Measurements from ENCODE around the gene NCEH1. TPM values are rescaled to one million over a fixed set of nuclear protein-coding genes. Genes with fewer than 3 reads are reported as not detected.

The NCEH1 gene
- total RNA-seq, 2 donors from 2014 or later = 14.1 to 16.5 TPM

DNA sequence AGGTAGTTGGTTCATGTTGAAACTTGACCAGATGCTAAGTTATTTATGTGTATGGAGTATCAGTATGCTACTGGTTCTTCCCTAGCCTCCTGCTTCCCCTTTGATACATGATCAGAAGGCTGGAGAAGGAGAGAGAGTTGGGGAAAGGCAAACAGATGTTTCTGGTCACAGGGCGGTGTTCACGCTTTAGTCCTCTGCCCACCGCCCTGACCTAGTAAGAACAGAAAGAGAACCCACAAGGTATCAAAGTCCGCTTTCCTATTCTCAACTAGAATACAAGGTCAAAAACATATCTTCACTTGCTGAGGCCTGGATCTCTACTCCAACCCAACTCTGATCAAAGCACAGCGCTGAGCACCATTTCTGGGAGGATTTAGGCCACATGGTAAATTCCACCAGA lies 55.5 kb downstream of the NCEH1 start:
- Histone ChIP-seq H3K9ac (ENCODE audit: extremely low read depth, low read length, poor library complexity, severe bottlenecking) (no peak overlapping the region), H3K4me3 (ENCODE audit: low read length) (no peak overlapping the region), H3K27me3 (ENCODE audit: control insufficient read depth, insufficient read depth, low read length, poor library complexity, severe bottlenecking) (no peaks in the 10 kb centered on the region), H3K9me3 (ENCODE audit: control insufficient read depth, low read length) (no peaks in the 10 kb centered on the region), H3K27ac (ENCODE audit: low read depth, low read length) (no peak overlapping the region), H3K36me3 (ENCODE audit: control insufficient read depth, insufficient read depth, low read length) (no peaks in the 10 kb centered on the region), H3K4me1 (ENCODE audit: control insufficient read depth, insufficient read depth, low read length) (peaks cover 4% of the 10 kb centered on the region)
- Mint-ChIP-seq H3K27me3 (ENCODE audit: insufficient read depth) (no peaks in the 10 kb centered on the region), H3K36me3 (ENCODE audit: low read depth) (peaks cover under 1% of the 10 kb centered on the region), H3K4me3 (no peak overlapping the region), H3K27ac (no peak overlapping the region), H3K4me1 (peaks cover 7% of the 10 kb centered on the region), H3K9me3 (peaks cover under 1% of the 10 kb centered on the region)
- 96% methylated on average over 5 of the region's 5 CpGs; no CpG with 5 or more reads in 1 of the 2 experiments for WGBS, 2 experiments (ENCODE audit: insufficient coverage in 1 of 2, insufficient read length in 1 of 2)
- TF ChIP-seq, protein P1, sequence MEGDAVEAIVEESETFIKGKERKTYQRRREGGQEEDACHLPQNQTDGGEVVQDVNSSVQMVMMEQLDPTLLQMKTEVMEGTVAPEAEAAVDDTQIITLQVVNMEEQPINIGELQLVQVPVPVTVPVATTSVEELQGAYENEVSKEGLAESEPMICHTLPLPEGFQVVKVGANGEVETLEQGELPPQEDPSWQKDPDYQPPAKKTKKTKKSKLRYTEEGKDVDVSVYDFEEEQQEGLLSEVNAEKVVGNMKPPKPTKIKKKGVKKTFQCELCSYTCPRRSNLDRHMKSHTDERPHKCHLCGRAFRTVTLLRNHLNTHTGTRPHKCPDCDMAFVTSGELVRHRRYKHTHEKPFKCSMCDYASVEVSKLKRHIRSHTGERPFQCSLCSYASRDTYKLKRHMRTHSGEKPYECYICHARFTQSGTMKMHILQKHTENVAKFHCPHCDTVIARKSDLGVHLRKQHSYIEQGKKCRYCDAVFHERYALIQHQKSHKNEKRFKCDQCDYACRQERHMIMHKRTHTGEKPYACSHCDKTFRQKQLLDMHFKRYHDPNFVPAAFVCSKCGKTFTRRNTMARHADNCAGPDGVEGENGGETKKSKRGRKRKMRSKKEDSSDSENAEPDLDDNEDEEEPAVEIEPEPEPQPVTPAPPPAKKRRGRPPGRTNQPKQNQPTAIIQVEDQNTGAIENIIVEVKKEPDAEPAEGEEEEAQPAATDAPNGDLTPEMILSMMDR (conservative IDR thresholded peaks at IDR 0.05) = no peak
- DNase-seq = no peak

DNA sequence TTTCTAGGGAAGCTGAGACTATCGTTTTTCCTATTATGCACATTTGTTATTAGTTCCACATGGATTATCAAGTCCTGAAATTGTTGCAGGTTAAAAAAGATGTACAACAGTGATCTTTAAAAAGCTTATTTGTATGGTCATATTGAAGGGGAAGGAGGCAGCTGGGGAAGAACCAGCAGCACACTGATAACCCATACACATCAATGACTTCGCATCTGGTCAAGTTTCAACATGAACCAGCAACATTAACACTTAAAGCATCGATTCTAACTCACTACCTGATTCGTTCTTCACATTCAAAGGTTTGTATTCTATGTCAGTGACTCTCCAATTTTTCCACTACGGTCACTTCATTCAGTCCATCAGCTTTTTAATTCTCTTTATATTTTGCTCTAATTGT lies 56.4 kb downstream of the NCEH1 start:
- no peak overlapping the region for H3K27ac ChIP-seq (ENCODE audit: low read depth, low read length)
- Mint-ChIP-seq H3K36me3 (ENCODE audit: low read depth) (no peaks in the 10 kb centered on the region), H3K4me3 (no peak overlapping the region), H3K9me3 (no peaks in the 10 kb centered on the region), H3K27ac (no peak overlapping the region), H3K27me3 (ENCODE audit: insufficient read depth) (no peaks in the 10 kb centered on the region), H3K4me1 (peaks cover 7% of the 10 kb centered on the region)
- H3K27me3 ChIP-seq (ENCODE audit: control insufficient read depth, insufficient read depth, low read length, poor library complexity, severe bottlenecking) = no peaks in the 10 kb centered on the region
- no peak for DNase-seq
- TF ChIP-seq, protein P1 (conservative IDR thresholded peaks at IDR 0.05) = no peak
- peaks cover 4% of the 10 kb centered on the region for H3K4me1 ChIP-seq (ENCODE audit: control insufficient read depth, insufficient read depth, low read length)
- H3K9me3 ChIP-seq (ENCODE audit: control insufficient read depth, low read length) = no peaks in the 10 kb centered on the region
- no peak overlapping the region for H3K9ac ChIP-seq (ENCODE audit: extremely low read depth, low read length, poor library complexity, severe bottlenecking)
- no peak overlapping the region for H3K4me3 ChIP-seq (ENCODE audit: low read length)
- no peaks in the 10 kb centered on the region for H3K36me3 ChIP-seq (ENCODE audit: control insufficient read depth, insufficient read depth, low read length)
- WGBS, 2 experiments (ENCODE audit: insufficient coverage in 1 of 2, insufficient read length in 1 of 2) = 88 to 93% methylated on average over 3 to 5 of the region's 5 CpGs

DNA sequence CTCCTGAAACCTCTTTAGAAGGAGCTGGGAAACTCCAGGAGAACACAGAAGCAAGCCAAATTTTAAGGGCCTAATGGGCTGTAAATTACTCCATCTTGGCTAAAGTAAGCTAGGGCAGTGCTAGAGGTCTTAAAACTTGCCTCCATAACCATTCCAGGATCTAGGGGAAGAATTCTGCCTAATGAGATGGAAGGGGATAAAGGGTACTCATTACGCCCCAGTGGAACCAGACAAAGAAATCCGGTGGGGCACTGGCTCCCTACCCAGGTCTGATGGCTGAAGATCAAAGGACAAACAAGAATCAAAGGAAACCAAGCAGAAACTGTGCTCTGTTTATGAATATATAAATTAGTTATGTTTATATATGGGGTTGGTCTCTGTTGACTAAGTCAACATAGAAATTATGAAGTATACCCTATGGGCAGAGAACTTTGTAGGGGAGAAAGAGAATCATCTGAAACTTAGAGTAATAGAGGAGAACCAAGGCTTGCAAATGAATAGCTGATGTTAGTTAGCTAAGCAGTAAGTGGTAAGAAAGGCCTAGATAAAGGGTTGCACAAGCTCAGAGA lies 57.8 kb downstream of the NCEH1 start:
- Mint-ChIP-seq H3K27me3 (ENCODE audit: insufficient read depth) (no peaks in the 10 kb centered on the region), H3K4me1 (peaks cover 4% of the 10 kb centered on the region), H3K27ac (no peak overlapping the region), H3K9me3 (no peaks in the 10 kb centered on the region), H3K4me3 (no peak overlapping the region), H3K36me3 (ENCODE audit: low read depth) (no peaks in the 10 kb centered on the region)
- Histone ChIP-seq H3K4me1 (ENCODE audit: control insufficient read depth, insufficient read depth, low read length) (peaks cover 1% of the 10 kb centered on the region), H3K36me3 (ENCODE audit: control insufficient read depth, insufficient read depth, low read length) (no peaks in the 10 kb centered on the region), H3K27ac (ENCODE audit: low read depth, low read length) (no peak overlapping the region), H3K4me3 (ENCODE audit: low read length) (no peak overlapping the region), H3K27me3 (ENCODE audit: control insufficient read depth, insufficient read depth, low read length, poor library complexity, severe bottlenecking) (no peaks in the 10 kb centered on the region), H3K9ac (ENCODE audit: extremely low read depth, low read length, poor library complexity, severe bottlenecking) (no peak overlapping the region), H3K9me3 (ENCODE audit: control insufficient read depth, low read length) (no peaks in the 10 kb centered on the region)
- no peak for DNase-seq
- 87 to 88% methylated on average over 2 of the region's 2 CpGs for WGBS, 2 experiments (ENCODE audit: insufficient coverage in 1 of 2, insufficient read length in 1 of 2)
- TF ChIP-seq, protein P1 (conservative IDR thresholded peaks at IDR 0.05) = no peak

Measured in endodermal cell (in vitro differentiated cells).